ENCODE data around the gene HPS4. TPM values are rescaled to one million over a fixed set of nuclear protein-coding genes. Genes with fewer than 3 reads are reported as not detected.

Gene HPS4
- total RNA-seq, 1 experiment from 2014 or later: 19.9 TPM

GRCh38 chr22:26453216-26453615 is 30.4 kb downstream of the HPS4 start:
- no peak overlapping the region for H3K4me2 ChIP-seq (ENCODE audit: low read length)
- intact Hi-C loops (cut with micrococcal nuclease): no loop called here
- H3K4me1 ChIP-seq (ENCODE audit: insufficient read depth, low read length): no peaks in the 10 kb centered on the region
- H3K4me3 ChIP-seq (ENCODE audit: low read length): no peak overlapping the region
- no peaks in the 10 kb centered on the region for H3K9me3 ChIP-seq (ENCODE audit: low read length)
- ChIA-PET CTCF (no interaction called here), POLR2A (ENCODE audit: unreplicated experiment) (no interaction called here)
- H3K36me3 ChIP-seq (ENCODE audit: low read depth, low read length): no peaks in the 10 kb centered on the region
- no peaks in the 10 kb centered on the region for H3K27me3 ChIP-seq (ENCODE audit: low read length)
- ATAC-seq (no peak), DNase-seq (no peak)
- no peaks in the 10 kb centered on the region for H4K20me1 ChIP-seq (ENCODE audit: low read length)
- TF ChIP-seq EZH2phosphoT487 (IDR thresholded peaks at IDR 0.05; ENCODE audit: borderline replicate concordance, low read length) (no peak), EZH2 (IDR thresholded peaks at IDR 0.05; ENCODE audit: low read length, unreplicated experiment) (no peak), CTCF (conservative IDR thresholded peaks at IDR 0.05; ENCODE audit: low read depth, low read length) (no peak)
- no peaks in the 10 kb centered on the region for H3F3A ChIP-seq (ENCODE audit: low read length, unreplicated experiment)
- H3K79me2 ChIP-seq (ENCODE audit: low read length): no peaks in the 10 kb centered on the region
- no peaks in the 10 kb centered on the region for H3K9me2 ChIP-seq (replicated peaks; ENCODE audit: low read length)
- no peak overlapping the region for H3K27ac ChIP-seq (ENCODE audit: low read length)
- H3K9ac ChIP-seq (ENCODE audit: low read length): no peak overlapping the region
- no peak overlapping the region for H2AFZ ChIP-seq (ENCODE audit: low read length)
- no TSS peak for BruUV-seq (replicated peaks)

- Histone ChIP-seq H2AFZ (ENCODE audit: low read length) (no peak overlapping the region), H3K9ac (ENCODE audit: low read length) (no peak overlapping the region), H4K20me1 (ENCODE audit: low read length) (no peaks in the 10 kb centered on the region), H3K79me2 (ENCODE audit: low read length) (no peaks in the 10 kb centered on the region), H3K4me3 (ENCODE audit: low read length) (no peak overlapping the region), H3K4me2 (ENCODE audit: low read length) (no peak overlapping the region), H3K4me1 (ENCODE audit: insufficient read depth, low read length) (no peaks in the 10 kb centered on the region), H3K9me2 (replicated peaks; ENCODE audit: low read length) (no peaks in the 10 kb centered on the region), H3K27ac (ENCODE audit: low read length) (no peak overlapping the region), H3F3A (ENCODE audit: low read length, unreplicated experiment) (no peaks in the 10 kb centered on the region), H3K9me3 (ENCODE audit: low read length) (no peaks in the 10 kb centered on the region), H3K36me3 (ENCODE audit: low read depth, low read length) (no peaks in the 10 kb centered on the region), H3K27me3 (ENCODE audit: low read length) (no peaks in the 10 kb centered on the region)
- BruUV-seq (replicated peaks): TSS peak; percentile 6
- TF ChIP-seq EZH2 (IDR thresholded peaks at IDR 0.05; ENCODE audit: low read length, unreplicated experiment) (no peak), EZH2phosphoT487 (IDR thresholded peaks at IDR 0.05; ENCODE audit: borderline replicate concordance, low read length) (no peak), CTCF (conservative IDR thresholded peaks at IDR 0.05; ENCODE audit: low read depth, low read length) (no peak)
- POLR2A ChIA-PET (ENCODE audit: unreplicated experiment): no interaction called here
- no peak for ATAC-seq
- DNase-seq: no peak
- intact Hi-C loops (cut with micrococcal nuclease): no loop called here
- CTCF ChIA-PET: no interaction called here
These were observed 31.2 kb downstream of the HPS4 start for GRCh38 chr22:26452236-26453016.

GRCh38 chr22:26450453-26451185 is 33.0 kb downstream of the HPS4 start:
- Histone ChIP-seq H3K9me3 (ENCODE audit: low read length) (no peaks in the 10 kb centered on the region), H4K20me1 (ENCODE audit: low read length) (no peaks in the 10 kb centered on the region), H3K27me3 (ENCODE audit: low read length) (no peaks in the 10 kb centered on the region), H3K27ac (ENCODE audit: low read length) (no peak overlapping the region), H3F3A (ENCODE audit: low read length, unreplicated experiment) (no peaks in the 10 kb centered on the region), H3K4me2 (ENCODE audit: low read length) (no peak overlapping the region), H3K36me3 (ENCODE audit: low read depth, low read length) (no peaks in the 10 kb centered on the region), H3K4me3 (ENCODE audit: low read length) (no peak overlapping the region), H3K4me1 (ENCODE audit: insufficient read depth, low read length) (no peaks in the 10 kb centered on the region), H2AFZ (ENCODE audit: low read length) (no peak overlapping the region), H3K79me2 (ENCODE audit: low read length) (no peaks in the 10 kb centered on the region), H3K9ac (ENCODE audit: low read length) (no peak overlapping the region), H3K9me2 (replicated peaks; ENCODE audit: low read length) (no peaks in the 10 kb centered on the region)
- no peak for TF ChIP-seq CTCF (conservative IDR thresholded peaks at IDR 0.05; ENCODE audit: low read depth, low read length)
- TF ChIP-seq EZH2 (IDR thresholded peaks at IDR 0.05; ENCODE audit: low read length, unreplicated experiment): no peak
- no peak for TF ChIP-seq EZH2phosphoT487 (IDR thresholded peaks at IDR 0.05; ENCODE audit: borderline replicate concordance, low read length)
- DNase-seq (no peak), ATAC-seq (no peak)
- BruUV-seq (replicated peaks): no TSS peak
- POLR2A ChIA-PET (ENCODE audit: unreplicated experiment): no interaction called here
- CTCF ChIA-PET: no interaction called here
- intact Hi-C loops (cut with micrococcal nuclease): no loop called here

All from PC-3 (cell line).